AG04450 (cell line): ENCODE measurements around the gene PCDHGA4. TPM values are rescaled to one million over a fixed set of nuclear protein-coding genes. Genes with fewer than 3 reads are reported as not detected.
"Not testable (repeated sequence)": the region's sequence is repeated elsewhere in the genome, so short reads cannot be mapped to it uniquely, and the experiment has no call there.

Source experiments
- CTCF ChIA-PET: fragments of 300-600, 350-600 bp; formaldehyde crosslinking; extraction: SDS; loops from one replicate; lab custom pipeline; 2022; ENCODE audit warnings: antibody characterized with exemption, inconsistent platforms; lab: Charles Lee
- POLR2A ChIA-PET: fragments of 350-600 bp; formaldehyde crosslinking; extraction: SDS; loops from one replicate; lab custom pipeline; 2021; ENCODE audit warnings: antibody characterized with exemption, inconsistent platforms; lab: Yijun Ruan, JAX
- DNase-seq: peaks from one replicate; pipeline ENCODE4 v3.0.0-alpha.2; 2011; ENCODE audit warnings: low read depth, low spot score
- H3K27ac ChIP-seq: one replicate; pipeline ENCODE4 v1.5.1; 2012; ENCODE audit warnings: low read depth, low read length, control low read depth
- H3K27me3 ChIP-seq: one replicate; pipeline ENCODE4 v1.6.0; 2012; ENCODE audit warnings: low read length; ENCODE audit not compliant: control insufficient read depth, insufficient read depth
- H3K4me3 ChIP-seq: 2 replicates; pipeline ENCODE4 v1.5.1; 2011; ENCODE audit warnings: mild to moderate bottlenecking, low read depth, low read length, control low read depth
- H3K9me3 ChIP-seq: 2 replicates; pipeline ENCODE4 v1.5.1; 2012; ENCODE audit warnings: low read length; ENCODE audit not compliant: control insufficient read depth, insufficient read depth
- polyA plus RNA-seq: library from polyadenylated mRNA; depleted of rRNA; stranded (reverse); fragments of >200 nt; gene quantifications from 2 replicates; pipeline ENCODE4 v1.2.3, GENCODE V29; 2011
- TF ChIP-seq, protein P1 (sequence below): IDR thresholded peaks from 2 replicates; pipeline ENCODE4 v1.5.1; 2011; ENCODE audit warnings: low read depth, low read length, control low read depth, inconsistent platforms

The PCDHGA4 gene
- polyA plus RNA-seq, 1 experiment = 6.3 TPM

DNA sequence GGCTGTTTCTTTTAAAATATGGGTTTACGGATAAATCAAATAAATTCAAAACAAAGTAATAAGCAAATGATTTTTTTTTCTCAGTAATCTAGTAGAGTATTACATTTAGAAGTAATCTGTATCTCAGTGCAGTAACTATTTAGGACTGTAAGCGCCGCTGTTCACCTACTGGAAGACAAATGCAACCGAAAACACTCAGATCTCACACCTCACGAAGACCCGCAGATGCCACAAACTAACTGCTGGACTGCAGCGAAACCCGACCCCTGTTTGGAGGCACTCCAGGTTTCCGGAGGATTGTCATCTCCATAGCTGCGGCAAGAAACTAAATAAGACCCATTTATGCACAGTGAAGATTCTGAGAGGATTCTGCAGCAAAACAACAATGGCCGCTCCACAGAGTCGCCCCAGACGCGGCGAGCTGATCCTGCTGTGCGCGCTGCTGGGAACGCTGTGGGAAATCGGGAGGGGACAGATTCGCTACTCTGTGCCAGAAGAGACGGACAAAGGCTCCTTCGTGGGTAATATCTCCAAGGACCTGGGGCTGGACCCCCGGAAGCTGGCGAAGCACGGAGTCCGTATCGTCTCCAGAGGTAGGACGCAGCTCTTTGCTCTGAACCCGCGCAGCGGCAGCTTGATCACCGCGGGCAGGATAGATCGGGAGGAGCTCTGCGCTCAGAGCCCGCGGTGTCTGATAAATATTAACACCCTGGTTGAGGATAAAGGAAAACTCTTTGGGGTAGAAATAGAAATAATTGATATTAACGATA is 37.8 kb downstream of the PCDHGA4 start, which contains the start of gene PCDHGA8:
TSS of gene PCDHGA8 (plus strand) at position 205 of the 770 bp plus-strand sequence. CDS start at position 386, 181 bp downstream.
- H3K27me3 ChIP-seq = no peaks in the 10 kb centered on the region
- no peak for DNase-seq
- H3K4me3 ChIP-seq = 0 out of 2 replicates have a peak within 1 kb of the TSS, but pooled peaks have one; percentile 17
- ChIA-PET POLR2A (no interaction called here), CTCF (interaction anchor here (0.7 to 3.9 kb wide), 4 partner anchors 10 to 172 kb away, joined by 3 to 31 read pairs (median 14); partner anchors contain the start of gene PCDHGA7)
- no peak within 1 kb of the TSS for H3K27ac ChIP-seq
- TF ChIP-seq, protein P1, sequence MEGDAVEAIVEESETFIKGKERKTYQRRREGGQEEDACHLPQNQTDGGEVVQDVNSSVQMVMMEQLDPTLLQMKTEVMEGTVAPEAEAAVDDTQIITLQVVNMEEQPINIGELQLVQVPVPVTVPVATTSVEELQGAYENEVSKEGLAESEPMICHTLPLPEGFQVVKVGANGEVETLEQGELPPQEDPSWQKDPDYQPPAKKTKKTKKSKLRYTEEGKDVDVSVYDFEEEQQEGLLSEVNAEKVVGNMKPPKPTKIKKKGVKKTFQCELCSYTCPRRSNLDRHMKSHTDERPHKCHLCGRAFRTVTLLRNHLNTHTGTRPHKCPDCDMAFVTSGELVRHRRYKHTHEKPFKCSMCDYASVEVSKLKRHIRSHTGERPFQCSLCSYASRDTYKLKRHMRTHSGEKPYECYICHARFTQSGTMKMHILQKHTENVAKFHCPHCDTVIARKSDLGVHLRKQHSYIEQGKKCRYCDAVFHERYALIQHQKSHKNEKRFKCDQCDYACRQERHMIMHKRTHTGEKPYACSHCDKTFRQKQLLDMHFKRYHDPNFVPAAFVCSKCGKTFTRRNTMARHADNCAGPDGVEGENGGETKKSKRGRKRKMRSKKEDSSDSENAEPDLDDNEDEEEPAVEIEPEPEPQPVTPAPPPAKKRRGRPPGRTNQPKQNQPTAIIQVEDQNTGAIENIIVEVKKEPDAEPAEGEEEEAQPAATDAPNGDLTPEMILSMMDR = peak; percentile 23; the same call in 1 of the 2 replicates
- H3K9me3 ChIP-seq = peaks cover 57% of the 10 kb centered on the region

DNA sequence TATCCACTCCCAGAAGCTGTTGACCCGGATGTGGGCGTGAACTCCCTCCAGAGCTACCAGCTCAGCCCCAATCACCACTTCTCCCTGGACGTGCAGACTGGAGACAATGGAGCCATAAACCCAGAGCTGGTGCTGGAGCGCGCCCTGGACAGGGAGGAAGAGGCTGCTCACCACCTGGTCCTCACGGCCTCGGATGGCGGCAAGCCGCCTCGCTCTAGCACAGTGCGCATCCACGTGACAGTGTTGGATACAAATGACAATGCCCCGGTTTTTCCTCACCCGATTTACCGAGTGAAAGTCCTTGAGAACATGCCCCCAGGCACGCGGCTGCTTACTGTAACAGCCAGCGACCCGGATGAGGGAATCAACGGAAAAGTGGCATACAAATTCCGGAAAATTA is 38.4 kb downstream of the PCDHGA4 start:
- ChIA-PET POLR2A (no interaction called here), CTCF (interaction anchor here (3.4 to 3.9 kb wide), 2 partner anchors 165 to 171 kb away, joined by 25 to 31 read pairs; no protein-coding TSS in a partner anchor)
- TF ChIP-seq, protein P1 = no peak
- H3K27me3 ChIP-seq = no peaks in the 10 kb centered on the region
- peaks cover 58% of the 10 kb centered on the region for H3K9me3 ChIP-seq
- no peak for DNase-seq
- no peak overlapping the region for H3K27ac ChIP-seq
- H3K4me3 ChIP-seq = no peak overlapping the region

DNA sequence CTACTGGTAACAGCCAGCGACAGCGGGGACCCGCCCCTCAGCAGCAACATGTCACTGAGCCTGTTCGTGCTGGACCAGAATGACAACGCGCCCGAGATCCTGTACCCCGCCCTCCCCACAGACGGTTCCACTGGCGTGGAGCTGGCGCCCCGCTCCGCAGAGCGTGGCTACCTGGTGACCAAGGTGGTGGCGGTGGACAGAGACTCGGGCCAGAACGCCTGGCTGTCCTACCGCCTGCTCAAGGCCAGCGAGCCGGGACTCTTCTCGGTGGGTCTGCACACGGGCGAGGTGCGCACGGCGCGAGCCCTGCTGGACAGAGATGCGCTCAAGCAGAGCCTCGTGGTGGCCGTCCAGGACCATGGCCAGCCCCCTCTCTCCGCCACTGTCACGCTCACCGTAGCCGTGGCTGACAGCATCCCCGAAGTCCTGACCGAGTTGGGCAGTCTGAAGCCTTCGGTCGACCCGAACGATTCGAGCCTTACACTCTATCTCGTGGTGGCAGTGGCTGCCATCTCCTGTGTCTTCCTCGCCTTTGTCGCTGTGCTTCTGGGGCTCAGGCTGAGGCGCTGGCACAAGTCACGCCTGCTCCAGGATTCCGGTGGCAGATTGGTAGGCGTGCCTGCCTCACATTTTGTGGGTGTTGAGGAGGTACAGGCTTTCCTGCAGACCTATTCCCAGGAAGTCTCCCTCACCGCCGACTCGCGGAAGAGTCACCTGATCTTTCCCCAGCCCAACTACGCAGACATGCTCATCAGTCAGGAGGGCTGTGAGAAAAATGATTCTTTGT is 39.8 kb downstream of the PCDHGA4 start:
- H3K4me3 ChIP-seq, H3K27ac ChIP-seq, H3K27me3 ChIP-seq, POLR2A ChIA-PET, DNase-seq: not testable (repeated sequence)
- peaks cover 56% of the 10 kb centered on the region for H3K9me3 ChIP-seq
- CTCF ChIA-PET = interaction anchor here (1.0 to 4.3 kb wide), 4 partner anchors 18 to 171 kb away, joined by 3 to 40 read pairs (median 6); partner anchors contain the start of genes PCDHB14 and PCDHGA10

DNA sequence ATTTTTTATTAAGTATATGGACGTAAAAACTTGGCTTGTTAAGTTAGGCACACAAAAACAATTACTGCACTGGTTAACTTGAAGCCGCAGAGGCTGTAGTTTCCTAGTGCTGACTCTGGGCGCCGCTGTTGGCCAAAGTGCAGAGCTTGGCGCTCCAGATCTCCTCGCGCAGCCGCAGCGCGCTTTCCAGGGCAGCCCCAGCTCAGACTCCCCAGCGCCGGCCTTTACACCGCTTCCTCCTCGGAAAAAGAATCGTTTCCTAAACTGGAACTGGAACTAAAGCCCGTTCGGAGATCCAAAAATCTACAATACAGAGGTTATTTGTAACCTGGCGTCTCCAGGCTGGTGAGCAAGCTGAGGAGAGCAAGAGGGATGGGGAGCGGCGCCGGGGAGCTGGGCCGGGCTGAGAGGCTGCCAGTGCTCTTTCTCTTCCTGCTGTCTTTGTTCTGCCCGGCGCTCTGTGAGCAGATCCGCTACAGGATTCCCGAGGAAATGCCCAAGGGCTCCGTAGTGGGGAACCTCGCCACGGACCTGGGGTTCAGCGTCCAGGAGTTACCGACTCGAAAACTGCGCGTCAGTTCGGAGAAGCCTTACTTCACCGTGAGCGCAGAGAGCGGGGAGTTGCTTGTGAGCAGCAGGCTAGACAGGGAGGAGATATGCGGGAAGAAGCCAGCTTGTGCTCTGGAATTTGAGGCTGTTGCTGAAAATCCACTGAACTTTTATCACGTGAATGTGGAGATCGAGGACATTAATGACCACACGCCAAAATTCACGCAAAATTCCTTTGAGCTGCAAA is 43.1 kb downstream of the PCDHGA4 start, which contains the start of gene PCDHGB5:
TSS of gene PCDHGB5 (plus strand) at position 192 of the 796 bp plus-strand sequence. CDS start at position 373, 181 bp downstream.
- H3K27ac ChIP-seq, H3K27me3 ChIP-seq, DNase-seq, POLR2A ChIA-PET: not testable (repeated sequence)
- Histone ChIP-seq H3K4me3 (peak within 1 kb of the TSS; percentile 41), H3K9me3 (peaks cover 61% of the 10 kb centered on the region)
- TF ChIP-seq, protein P1 = peak; percentile 50
- CTCF ChIA-PET = interaction anchor here (1.0 to 4.3 kb wide), 9 partner anchors 20 to 168 kb away, joined by 3 to 40 read pairs (median 4); partner anchors contain the start of genes PCDHGA1, PCDHGA12, PCDHGA2 and PCDHGB3

DNA sequence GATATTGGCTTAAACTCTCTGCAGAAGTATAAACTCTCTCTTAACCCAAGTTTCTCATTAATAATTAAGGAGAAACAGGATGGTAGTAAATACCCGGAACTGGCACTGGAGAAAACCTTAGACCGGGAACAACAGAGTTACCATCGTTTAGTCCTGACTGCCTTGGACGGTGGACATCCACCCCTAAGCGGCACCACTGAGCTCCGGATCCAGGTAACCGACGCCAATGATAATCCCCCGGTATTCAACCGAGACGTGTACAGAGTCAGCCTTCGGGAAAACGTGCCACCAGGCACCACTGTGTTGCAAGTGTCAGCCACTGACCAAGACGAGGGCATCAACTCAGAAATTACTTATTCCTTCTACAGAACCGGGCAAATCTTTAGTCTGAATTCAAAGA is 43.8 kb downstream of the PCDHGA4 start:
- ChIA-PET POLR2A (no interaction called here), CTCF (interaction anchor here (1.7 to 4.3 kb wide), 2 partner anchors 31 to 165 kb away, joined by 3 to 40 read pairs; partner anchors contain the start of gene PCDHGA12)
- H3K27me3 ChIP-seq = no peaks in the 10 kb centered on the region
- H3K9me3 ChIP-seq = peaks cover 61% of the 10 kb centered on the region
- H3K27ac ChIP-seq = no peak overlapping the region
- DNase-seq = no peak
- no peak overlapping the region for H3K4me3 ChIP-seq
- TF ChIP-seq, protein P1 = no peak
